ENCODE data around the gene TP53RK. TPM values are rescaled to one million over a fixed set of nuclear protein-coding genes. Genes with fewer than 3 reads are reported as not detected.

TP53RK gene
- total and polyA plus RNA-seq, 2 of the 13 experiments (the other 11 are each of a cell fraction or from before 2014, with no cell fraction given): 12.9 to 25.5 TPM

- peak; percentile 98 for TF ChIP-seq ZNF629 (CRISPR knock-in tag; conservative IDR thresholded peaks at IDR 0.05)
- TF ChIP-seq, protein P1, sequence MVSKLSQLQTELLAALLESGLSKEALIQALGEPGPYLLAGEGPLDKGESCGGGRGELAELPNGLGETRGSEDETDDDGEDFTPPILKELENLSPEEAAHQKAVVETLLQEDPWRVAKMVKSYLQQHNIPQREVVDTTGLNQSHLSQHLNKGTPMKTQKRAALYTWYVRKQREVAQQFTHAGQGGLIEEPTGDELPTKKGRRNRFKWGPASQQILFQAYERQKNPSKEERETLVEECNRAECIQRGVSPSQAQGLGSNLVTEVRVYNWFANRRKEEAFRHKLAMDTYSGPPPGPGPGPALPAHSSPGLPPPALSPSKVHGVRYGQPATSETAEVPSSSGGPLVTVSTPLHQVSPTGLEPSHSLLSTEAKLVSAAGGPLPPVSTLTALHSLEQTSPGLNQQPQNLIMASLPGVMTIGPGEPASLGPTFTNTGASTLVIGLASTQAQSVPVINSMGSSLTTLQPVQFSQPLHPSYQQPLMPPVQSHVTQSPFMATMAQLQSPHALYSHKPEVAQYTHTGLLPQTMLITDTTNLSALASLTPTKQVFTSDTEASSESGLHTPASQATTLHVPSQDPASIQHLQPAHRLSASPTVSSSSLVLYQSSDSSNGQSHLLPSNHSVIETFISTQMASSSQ (IDR thresholded peaks at IDR 0.05; ENCODE audit: low read depth): peak; percentile 24; the same call in 1 of the 2 replicates
- TF ChIP-seq, protein P1 (CRISPR knock-in tag; IDR thresholded peaks at IDR 0.05; ENCODE audit: borderline replicate concordance): peak; percentile 64; the same call in 1 of the 2 replicates
- no peak for TF ChIP-seq MLXIP (CRISPR knock-in tag; IDR thresholded peaks at IDR 0.05; ENCODE audit: borderline replicate concordance)
- TF ChIP-seq ZNF207 (IDR thresholded peaks at IDR 0.05; ENCODE audit: borderline replicate concordance): no peak
- TF ChIP-seq CSRNP1 (CRISPR knock-in tag; IDR thresholded peaks at IDR 0.05): peak; percentile 77; the same call in 1 of the 2 replicates
- TF ChIP-seq ZFY (CRISPR knock-in tag; IDR thresholded peaks at IDR 0.05): peak; percentile 66
- no peak for TF ChIP-seq SOX6 (IDR thresholded peaks at IDR 0.05)
- peak; percentile 73 for TF ChIP-seq SOX6 (CRISPR knock-in tag; IDR thresholded peaks at IDR 0.05)
- TF ChIP-seq DBP (CRISPR knock-in tag; IDR thresholded peaks at IDR 0.05; ENCODE audit: not compliant biosample characterization): no peak
- TF ChIP-seq, protein P2, sequence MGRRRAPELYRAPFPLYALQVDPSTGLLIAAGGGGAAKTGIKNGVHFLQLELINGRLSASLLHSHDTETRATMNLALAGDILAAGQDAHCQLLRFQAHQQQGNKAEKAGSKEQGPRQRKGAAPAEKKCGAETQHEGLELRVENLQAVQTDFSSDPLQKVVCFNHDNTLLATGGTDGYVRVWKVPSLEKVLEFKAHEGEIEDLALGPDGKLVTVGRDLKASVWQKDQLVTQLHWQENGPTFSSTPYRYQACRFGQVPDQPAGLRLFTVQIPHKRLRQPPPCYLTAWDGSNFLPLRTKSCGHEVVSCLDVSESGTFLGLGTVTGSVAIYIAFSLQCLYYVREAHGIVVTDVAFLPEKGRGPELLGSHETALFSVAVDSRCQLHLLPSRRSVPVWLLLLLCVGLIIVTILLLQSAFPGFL (CRISPR knock-in tag; IDR thresholded peaks at IDR 0.05): no peak
- peak; percentile 89; the same call in 1 of the 2 replicates for TF ChIP-seq ARID2 (CRISPR knock-in tag; IDR thresholded peaks at IDR 0.05; ENCODE audit: borderline replicate concordance)
- no peak for TF ChIP-seq SIX4 (CRISPR knock-in tag; IDR thresholded peaks at IDR 0.05)
- TF ChIP-seq ZNF3 (CRISPR knock-in tag; IDR thresholded peaks at IDR 0.05): no peak
- no peak for TF ChIP-seq EZH2 (conservative IDR thresholded peaks at IDR 0.05; ENCODE audit: low read depth, low read length)
- no peak for TF ChIP-seq BORCS8-MEF2B (CRISPR knock-in tag; IDR thresholded peaks at IDR 0.05)
- TF ChIP-seq TRIM22 (IDR thresholded peaks at IDR 0.05): no peak
Observed at GRCh38 chr20:46638134-46638897, 50.9 kb downstream of the TP53RK start (continued).

Data from HepG2 (cell line).